NCI-H1105 (cell line): ENCODE results near the gene CD247.

Source experiments
- DNase-seq: peaks from one replicate; lab custom pipeline; 2025; lab: John Stamatoyannopoulos, UW

Gene CD247

DNA sequence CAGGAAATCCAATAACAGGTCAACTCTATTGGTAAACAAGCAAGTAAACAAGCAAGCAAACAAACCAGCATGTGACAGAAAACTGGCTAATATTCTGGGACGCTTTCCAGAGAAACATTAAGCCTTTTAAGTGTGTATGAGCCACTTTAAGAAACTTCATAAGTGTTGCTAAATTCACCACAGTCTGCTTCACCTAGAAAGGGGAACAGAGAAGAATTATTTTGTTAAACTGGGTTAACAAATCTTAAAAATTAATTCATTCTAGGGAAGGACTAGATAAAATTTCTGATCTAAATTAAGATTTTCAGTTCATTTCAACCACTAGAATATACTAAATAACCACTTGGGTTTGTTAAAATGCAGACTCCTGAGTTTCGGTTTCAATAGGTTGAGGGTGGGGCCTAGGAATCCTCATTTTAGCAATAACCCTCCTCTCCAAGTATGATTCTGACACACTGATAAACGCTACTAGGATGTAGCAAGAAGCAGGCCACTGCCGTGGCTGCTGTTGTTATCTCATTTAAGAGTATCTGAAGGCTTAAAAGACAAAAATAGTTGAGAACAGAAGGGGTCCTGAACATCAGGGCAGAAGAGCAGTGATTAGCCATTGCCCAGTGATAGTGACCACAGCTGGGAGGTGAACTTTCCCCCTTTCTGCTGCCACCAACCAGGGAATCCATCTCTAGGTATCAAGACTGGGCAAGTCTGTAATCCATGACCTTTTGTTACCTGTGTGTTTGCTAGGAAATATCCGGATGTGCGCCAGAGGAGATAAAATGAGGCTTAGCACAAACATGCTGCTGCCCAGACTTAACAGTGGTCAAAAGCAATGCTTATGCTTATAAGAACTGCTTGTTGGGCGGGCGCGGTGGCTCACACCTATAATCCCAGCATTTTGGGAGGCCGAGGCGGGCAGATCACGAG is 24.0 kb upstream of the CD247 start:
- DNase-seq, result peak; percentile 53

DNA sequence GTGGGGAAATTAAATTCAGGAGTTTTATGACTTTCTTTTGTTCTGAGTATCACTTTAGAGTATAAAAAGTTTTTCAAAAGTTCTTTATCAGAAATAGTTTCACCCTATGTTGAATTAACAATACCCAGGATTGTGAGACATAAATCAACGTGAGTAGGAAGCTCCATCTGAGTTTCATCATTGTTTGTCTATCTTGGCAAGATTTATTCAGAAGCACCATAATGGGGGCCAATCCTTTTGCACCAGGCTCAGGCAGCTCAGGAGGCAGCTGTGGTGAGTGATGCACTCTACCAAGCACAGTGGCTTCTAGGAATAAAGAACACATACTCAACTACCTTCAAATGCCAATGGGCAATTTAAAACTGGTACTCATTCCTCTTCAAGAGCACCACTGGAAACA is 23.3 kb upstream of the CD247 start:
- DNase-seq, result no peak

DNA sequence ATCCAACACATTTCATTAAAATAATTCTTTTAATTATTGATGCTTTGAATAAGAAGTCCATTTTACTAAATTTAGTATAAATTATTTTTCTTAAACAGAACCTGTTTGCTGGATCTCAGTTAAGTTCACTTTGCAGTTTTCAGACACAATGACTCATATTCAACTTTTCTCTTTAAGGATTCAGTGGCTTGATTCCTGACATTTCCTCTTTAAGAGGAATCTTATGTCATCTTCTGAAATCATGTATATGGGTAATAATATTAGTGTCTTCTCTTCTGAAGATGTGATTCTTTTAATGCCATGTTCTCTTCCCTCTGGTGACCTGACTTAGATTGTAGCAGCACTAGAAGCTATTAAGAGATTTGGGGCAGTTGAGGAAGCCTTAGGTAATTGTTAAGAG is 22.7 kb upstream of the CD247 start:
- DNase-seq, result no peak

DNA sequence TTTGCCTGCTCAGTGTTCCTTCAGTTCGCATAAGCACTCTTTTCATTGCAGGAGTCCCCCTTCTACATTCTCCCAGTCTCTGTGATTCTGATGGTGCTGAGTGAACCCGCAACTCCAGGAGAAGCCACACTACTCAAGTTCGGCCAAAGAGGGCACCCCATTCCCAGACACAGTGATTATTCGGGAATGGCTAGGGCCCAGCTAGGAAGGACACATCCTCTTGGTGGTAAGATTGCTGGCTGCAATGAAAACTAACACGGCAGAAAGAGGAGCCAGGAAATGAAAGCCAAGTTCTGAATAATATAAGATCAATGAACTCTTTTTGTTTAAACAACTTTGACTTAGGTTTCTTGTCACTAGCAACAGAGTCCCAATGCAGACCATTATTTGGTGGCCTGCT is 20.3 kb upstream of the CD247 start:
- DNase-seq, result no peak

DNA sequence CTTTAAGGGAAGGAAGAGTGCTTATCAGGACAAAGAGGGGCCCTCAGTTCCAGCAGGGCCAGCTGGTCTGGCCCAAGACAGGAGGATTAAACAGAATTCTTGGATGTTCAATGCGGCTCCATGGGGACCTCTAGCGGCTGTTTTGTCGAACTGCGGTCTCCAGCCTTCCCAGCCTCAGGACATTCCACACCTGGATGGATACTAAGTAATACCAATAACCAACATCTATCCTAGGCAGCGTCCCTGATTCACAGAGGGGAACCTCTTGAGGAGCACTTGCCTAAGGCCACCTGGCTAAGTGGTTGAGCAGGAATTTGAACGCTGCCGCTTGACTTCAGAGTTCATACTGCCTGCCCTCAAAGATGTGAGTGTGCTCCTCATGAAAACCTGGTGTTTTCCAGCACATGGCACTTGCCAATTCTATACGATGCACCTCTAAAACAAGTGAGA is 15.5 kb upstream of the CD247 start:
- peak; percentile 40 for DNase-seq

DNA sequence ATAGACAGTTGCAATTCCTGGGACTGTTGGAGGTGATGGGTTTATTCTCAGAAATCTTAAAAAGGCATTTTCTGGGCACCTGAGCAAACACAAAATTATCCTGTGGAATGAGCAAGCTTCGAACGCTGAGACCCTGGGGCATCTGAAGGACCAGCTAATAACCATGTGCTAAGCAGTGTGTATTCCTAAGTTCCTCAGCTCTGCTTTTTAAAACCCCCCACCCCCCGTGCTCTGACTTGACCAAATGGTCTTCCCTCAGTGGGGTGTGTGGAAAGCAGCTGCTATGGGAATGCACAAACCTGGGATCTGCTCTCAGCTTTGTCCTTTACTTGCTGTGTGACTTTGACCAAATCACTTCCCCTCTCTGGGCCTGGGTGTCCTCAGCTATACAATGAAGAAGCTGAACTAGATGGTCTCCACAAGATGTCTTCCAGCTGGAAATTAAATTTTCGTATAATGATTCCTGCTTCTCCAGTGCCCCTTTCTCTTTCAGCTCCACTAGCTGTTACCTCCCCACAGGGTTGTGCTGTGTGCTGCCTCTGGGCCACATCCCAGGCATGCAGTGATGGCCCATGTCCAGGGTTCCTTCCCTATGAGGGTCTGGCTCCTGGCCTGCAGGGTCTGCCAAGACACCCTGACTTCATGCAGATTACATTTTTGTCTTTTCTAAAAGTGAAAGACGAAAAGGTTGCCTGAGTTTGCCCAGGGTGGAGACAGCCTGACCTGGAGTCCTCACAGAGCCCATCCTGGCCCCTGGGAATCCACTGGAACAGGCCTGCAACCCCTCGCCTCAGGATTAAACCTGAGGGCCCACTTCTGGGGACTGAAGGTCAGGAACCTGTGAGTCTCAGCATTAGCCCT is 14.9 kb upstream of the CD247 start:
- DNase-seq, result no peak

DNA sequence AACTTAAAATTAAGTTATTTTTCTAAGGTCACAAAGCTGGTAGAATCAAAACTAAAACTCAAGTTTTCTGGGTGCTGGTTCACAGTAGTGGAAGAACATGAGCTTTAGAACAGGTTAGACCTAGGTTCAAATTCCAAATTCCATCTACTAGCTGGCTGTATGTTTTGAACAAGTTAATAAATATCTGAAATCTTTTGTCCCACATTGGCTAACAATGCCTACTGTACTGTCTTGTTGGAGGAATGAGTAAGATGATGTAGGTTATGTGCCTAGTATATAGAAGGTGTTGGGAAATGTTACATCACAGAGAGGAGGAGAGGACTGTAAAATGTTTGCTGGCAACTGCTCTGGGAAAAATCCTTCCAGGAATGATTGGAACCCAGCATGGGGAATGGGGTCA is 14.0 kb upstream of the CD247 start:
- no peak for DNase-seq

DNA sequence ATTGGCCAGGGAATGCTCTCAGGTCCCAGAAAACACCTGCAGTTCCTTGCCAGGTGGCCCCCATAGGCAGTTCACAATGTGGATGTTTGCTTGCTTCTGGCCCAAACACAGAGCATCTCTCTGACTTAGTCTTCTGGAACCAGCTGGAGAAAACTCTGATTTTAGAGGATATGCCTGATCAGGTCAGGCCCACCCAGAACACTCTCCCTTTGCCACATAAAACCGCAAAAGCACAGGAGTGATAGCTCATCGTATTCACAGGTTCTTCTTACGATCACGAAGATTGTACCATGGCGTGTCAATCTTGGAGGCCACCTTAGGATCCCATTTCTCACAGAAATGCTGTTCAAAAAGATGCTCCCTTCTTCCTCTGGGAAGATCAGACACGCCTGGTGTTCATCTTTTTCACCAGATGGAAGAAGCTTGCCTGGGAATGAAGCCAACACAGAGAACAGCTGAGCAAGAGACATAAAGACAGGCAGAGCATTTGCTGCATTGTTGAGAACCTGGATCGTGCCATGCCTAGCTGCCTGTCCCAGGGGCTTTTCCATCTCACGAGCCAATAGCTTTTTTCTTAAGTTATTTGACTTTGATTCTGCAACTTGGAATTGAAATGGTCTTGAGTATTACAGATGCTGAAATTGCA is 11.6 kb upstream of the CD247 start:
- peak; percentile 20 for DNase-seq

DNA sequence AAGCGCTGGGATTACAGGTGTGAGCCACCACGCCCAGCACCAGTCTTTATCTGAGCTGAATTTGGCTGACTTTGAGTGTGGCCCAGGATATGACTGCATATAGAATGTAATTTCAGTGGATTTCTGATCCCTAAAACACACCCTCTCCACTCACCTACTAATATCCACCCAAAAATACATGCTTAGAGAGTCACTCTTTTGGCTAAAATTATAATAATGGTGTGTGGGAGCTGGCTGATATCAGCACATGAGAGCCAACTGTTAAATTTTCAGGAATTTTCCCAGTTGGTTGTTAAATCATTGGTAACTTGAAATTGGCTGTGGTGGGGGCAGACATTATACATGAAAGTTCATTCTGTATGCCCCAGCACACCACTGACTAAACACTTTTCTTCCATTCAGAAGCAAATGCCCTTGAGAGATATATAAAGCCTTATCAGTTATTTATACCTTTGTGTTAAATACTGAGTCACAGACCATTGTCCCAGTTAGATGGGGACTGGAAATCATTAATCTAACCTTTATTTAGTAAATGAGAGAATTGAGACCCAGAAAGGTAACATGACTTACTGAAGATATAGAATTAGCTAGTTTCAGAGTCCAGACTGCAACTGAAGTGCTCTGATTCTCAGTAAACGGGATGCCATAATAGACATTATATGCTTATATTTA is 9.9 kb upstream of the CD247 start:
- DNase-seq, result no peak

DNA sequence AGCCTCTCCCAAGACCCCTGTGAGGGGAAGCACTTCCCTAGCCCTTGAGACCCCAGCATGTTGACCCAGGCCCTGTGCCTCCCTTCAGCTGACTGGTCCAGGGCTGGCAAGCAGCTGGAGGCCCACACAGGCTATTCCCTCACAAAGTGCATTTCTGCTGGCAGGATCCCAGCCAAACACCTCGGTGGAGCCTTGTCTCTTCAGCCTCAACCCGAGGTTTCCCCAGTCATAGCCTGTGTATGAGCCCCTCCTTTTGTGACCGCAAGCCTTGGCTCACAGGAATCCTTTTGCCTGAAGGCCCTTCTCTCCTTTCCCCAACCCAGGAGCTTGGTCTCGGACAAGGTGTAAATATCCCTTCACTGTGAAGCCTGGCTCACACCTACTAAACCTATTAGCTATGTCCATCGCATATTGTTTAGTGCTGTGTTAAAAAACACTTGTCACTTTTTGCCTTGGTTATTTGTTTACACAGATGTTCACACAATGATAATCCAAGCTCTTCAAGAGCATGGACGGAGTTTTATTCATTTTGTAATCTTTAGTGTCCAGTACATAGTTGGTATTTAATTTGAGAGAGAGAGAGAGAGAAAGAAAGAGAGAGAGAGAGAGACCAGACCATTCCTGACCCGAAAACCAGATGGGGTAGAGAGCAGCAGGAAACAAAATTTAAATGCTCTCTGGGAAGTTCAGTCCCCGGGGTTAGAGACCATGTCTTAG is 8.5 kb upstream of the CD247 start:
- no peak for DNase-seq

DNA sequence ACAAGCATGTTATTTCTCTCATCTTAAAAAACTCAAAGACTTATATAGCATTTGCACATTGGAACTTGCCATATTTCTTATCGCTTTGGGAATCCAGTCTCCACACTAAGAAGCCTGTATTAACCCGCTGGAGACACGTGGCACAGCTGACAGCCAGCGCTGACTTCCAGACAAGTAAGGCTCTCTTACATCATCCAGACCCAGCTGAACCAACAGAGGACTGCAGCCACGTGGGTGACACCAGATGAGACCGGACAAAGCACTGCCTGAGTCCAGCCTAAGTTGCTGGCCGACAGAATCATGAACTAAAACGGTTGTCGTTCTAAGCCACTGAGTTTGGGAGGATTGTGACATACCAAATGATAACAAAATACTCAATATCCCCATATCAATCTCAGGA is 6.3 kb upstream of the CD247 start:
- no peak for DNase-seq

DNA sequence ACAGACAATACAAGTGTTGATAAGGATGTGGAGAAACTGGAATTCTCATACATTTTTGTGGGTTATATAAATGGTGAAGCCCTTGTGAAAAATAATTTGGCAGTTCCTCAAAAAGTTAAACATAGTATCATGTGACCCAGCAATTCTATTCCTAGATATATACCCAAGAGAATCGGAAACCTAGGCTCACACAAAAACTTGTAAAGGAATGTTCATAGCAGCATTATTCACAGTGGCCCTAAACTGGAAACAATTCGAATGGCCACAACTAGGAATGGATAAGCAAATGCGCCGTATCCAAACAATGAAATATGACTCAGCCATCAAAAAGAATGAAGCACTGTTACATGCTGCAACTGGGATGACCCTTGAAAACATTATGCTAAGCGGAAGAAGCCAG is 3.9 kb upstream of the CD247 start:
- DNase-seq, result no peak

DNA sequence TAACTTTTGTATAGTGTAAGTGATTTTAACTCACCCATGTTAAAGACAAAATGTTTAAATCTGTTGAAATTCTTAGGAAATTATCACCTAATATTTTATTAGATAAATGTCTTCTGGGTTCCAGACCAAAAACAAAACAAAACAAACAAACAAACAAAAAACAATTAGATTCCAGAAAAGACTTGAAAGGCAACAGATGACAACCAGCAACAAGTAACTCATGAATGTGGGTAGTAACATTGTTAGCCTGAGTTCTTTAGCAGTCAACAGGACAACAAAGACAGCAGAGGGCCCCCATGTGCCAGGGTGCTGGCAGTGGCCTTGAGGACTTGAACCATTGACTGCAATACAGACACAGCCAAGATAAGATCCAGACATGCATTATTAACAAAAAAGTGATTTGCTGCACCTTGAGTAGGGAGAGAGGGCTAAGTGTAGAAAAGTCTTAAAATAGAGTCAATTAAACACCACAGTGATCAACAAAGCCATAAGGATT is 2.4 kb upstream of the CD247 start:
- no peak for DNase-seq

DNA sequence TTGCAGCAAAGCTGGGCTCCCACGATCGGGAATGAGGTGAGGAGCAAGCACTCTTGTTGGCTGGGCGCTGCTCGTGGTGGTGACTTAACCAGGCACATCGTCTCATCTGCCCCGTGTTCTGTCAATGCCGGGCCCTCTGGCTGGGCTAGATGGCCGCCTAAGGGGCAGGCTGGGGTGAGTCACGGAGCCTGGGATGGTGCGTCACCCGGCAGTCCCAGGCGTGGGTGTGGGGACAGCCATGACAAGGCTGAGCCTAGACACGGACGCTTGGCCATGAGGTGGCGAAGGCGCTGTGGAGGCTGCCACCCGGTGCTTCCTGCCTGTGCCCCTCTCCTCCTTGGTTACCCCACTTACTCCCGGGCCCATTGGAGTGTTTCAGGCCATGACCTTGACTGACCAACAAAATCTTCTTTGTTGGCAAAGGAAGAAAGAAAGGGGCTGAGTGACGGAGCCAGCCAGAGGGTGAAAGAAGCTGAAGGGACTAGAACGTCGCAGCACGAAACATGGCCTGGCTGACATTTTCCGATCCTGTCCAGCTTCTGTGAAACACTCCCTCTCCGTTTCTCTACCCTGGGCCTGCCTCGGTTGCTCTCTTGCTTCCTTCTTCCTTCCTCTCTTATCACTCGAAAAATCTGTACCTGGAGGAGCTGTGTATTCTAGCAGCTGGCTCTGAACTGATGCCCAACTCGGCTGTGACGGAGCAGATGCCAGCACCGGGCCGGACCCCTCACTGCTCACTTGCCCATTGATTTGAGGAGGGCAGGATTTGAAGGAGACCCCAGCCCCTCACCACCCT is 596 bp downstream of the CD247 start:
- no peak for DNase-seq

DNA sequence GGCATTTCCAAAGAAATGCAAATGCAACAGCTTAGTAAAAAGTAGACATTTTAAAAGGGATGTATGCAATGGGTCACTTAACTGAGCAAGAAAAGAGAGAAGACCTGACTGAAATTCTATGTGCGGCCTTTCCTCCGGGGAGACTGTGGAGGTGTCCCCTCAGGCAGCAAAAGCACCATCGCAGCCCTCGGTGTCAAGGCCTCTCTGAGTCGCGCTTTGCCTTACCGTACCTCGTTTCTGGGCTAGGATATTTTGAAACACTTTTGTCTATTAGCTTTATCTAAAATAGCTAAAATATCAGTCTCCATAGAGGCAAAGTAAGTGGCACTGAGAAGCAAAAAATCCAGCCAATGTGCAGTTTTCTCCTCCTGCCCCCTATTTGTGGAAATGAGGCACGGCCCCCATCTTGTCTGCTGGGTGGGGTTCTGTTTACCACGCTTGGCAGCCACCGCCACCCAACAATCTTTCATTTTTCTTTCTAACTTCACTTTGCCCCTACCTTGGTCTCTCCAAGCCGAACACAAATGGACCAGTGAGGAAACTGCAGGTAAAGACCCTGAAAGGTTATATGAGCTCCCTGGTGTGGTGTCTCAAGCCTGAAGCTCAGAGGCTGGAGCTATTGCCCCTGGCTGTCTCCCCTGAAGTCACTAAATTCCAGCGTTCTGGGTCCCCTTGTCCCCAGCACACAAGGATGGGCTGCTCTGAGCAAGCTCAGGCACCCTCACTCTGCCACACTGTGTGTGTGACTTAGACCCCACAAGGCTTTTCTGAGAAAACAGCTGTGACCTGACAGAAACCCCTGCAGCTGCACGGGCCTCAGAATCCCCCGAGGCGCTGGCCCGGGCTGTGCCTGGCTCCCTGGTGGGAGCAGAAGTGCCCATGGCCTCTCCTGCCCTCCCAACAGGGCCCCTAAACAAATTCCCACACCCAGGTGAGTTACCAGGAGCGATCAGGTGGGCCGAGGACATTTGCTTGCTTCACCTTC is 1.6 kb downstream of the CD247 start:
- DNase-seq, result no peak

DNA sequence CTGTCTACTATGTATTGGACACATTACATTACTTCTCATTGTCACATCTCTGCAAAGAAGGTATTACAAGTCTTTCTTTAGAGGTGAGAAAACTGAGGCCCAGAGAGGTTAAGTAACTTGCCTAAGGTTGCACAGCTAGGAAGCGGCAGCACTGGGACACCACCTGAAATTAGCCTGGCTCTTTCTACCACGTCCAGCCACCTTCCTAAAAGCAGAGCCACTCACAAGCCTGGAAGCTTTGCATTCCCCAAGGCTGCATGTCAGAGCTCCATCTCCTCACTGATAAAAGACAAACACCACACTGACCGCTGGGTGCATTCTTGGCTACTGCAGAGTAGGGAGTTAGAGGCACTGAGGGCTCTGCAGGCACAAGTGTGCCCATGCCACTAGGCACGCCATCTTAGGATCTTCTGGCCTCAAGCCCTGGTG is 2.4 kb downstream of the CD247 start:
- DNase-seq, result no peak

DNA sequence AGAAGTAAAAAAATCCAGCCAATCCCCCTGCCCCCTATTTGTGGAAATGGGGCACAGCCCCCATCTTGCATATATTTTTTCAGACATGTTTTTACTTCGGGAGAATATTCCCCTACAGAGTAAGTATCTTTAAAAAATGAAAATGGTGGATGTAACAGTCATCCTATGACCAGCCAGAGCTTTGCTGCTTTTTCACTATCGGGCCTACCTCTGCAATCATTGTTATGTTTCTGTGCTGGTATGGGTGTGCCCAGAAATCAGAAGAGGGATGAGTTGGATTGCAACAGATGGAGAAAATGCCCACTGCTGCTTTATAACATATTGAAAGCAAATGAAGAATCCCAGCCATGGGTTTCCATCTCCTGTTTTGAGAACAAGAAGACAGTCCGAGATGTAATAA is 2.9 kb downstream of the CD247 start:
- no peak for DNase-seq

DNA sequence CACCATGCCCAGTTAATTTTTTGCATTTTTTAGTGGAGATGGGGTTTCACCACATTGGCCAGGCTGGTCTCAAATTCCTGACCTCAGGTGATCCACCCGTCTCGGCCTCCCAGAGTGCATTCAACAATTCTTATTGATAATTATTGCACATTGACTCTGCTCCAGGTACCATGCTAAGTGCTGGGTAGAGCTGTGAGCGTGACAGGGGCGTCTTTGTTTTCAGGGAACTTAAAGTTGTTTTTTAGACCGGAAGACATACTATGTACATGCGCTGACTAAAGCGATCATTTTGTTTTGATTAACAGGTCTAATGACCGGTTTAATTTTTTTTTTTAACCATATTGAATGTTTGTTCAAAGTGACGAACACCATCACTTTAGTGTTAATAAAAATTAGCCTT is 4.0 kb downstream of the CD247 start:
- no peak for DNase-seq

DNA sequence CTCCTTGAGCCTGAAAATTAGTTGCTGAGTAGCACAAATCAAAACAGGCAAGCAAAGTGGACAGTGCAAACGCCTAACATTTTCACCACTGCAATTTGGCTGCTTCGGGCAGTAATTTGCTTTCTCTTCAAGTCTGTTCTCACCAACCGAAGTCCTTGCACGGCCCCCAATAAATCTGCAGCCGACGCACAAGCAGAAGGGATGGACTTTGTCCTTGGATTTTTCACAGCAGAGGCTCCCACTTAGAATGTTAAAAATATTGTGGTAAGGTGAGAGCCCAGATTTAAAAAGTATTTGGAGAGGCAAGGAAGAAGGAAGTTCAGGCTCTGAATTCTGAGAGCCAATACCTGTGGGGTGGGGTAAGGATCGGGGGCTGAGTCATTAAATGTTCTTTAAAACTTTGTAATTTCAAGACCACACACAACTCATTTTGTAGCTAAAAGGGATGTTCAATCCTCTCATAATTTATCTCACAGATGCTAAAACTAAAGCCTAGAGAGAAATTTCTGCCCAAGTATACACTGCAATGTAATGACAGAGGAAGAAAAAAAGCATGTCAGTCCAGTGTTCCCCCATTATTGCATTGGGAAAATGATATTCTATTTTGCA is 6.2 kb downstream of the CD247 start:
- DNase-seq, result no peak
